GM19397 (cell line): ENCODE results near the gene LORICRIN.
"Not testable (repeated sequence)": the region's sequence is repeated elsewhere in the genome, so short reads cannot be mapped to it uniquely, and the experiment has no call there.

Source experiments
- ATAC-seq: cut with Tn5 transposase; IDR thresholded peaks from one replicate; pipeline ENCODE4 v1.9.1; 2021; ENCODE audit warnings: mild to moderate bottlenecking, moderate library complexity; ENCODE audit not compliant: unreplicated experiment

The LORICRIN gene

GRCh38 chr1:153259387-153259786 lies at the start of gene LORICRIN:
TSS of gene LORICRIN (plus strand) at chr1:153259687. CDS start at chr1:153260950, 1,263 bp downstream.
- no peak for ATAC-seq

GRCh38 chr1:153210206-153210605 lies 49.3 kb upstream of the LORICRIN start:
- ATAC-seq, result no peak

DNA sequence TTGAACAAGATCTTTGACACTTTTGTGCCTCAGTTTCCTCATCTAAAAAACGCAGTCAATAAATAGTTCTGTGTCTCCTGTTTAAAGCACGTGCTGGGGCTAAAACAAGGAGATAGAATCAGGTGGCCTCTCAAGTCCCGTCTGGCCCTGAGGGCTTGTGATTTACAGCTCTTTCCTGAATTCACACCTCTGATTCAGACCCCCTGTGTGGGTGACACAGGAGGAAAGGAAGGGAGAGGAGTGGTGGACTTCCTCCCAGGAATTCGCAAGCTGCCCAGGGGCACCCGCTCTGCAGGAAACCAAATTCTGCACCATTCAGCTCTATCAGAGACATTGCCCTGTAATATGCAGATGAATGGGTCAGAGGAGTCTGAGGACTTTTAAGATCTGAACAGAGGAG lies 47.3 kb upstream of the LORICRIN start:
- ATAC-seq, result no peak

DNA sequence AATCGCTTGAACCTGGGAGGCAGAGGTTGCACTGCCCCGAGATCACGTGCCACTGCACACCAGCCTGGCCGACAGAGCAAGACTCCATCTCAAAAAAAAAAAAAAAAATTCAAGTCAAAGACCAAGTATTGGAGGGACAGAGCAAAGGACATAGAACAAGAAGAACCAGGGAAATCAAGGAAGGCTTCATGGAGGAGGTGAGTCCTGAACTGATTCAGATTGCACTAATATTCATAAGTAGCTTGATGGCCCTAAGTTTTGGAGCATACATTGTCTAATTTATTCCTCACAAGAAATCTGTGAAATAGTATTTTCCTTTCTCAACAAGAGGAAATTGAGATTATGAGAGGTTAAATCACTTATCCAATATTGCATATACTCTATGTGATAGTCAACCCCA lies 46.0 kb upstream of the LORICRIN start:
- ATAC-seq, result no peak

DNA sequence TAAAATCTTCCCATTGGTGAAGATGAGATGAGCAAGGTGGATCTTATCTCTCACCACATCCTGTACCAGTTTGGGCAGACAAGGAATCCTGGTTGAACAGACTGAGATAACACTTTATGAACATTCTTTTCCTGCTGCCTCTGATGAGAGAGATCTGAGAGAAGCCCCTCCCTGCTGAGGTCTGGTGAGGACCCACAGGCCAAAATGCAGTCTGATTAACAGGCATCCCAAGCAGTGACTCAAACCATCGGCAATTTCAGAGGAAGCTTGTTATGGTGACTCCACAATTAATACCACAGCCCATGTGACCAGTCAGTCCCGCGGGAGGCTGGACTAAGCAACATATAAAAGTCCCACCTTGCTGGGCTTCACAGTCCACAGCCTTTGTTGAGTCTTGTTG lies 42.3 kb upstream of the LORICRIN start, which contains the start of gene PRR9:
Gene PRR9, plus strand, starts transcription at position 373 of the 400 bp plus-strand sequence. CDS start 561 bp downstream, outside the sequence.
- ATAC-seq, result no peak

- ATAC-seq, result no peak
These were observed 41.6 kb upstream of the LORICRIN start for GRCh38 chr1:153217744-153218416.

DNA sequence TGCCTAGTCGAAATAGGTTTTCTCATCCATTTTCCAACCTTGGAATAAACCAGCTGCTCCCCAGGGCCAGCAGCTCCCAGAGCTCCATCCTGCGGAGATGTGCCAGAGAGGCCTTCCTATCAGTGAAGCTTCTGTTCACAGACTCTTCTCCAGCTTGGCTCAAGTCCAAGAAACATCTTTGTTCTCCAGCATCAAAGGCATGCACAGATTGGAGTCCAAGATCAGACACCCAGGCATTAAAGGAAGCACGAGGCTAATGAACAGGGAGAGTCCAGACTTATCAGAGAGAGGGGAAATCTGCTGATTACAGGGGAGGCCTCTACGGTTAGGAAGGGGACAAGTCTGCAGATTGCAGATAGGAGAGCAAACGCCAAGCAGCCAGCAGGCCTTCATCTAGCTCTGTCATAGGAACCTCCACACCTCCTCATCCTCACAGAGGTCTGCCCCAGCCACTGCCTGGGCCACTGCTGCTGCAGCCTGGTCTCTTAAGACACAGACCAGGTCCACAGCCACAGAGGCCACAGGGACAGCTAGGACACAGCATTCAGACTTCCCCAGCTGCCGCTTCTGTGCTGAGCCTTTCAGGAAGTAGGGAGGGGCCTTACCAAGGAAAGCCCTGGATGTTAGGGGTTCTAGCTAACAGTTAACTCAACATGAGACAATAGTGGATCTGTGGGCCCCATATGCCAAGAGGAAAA lies 38.7 kb upstream of the LORICRIN start:
- no peak for ATAC-seq

DNA sequence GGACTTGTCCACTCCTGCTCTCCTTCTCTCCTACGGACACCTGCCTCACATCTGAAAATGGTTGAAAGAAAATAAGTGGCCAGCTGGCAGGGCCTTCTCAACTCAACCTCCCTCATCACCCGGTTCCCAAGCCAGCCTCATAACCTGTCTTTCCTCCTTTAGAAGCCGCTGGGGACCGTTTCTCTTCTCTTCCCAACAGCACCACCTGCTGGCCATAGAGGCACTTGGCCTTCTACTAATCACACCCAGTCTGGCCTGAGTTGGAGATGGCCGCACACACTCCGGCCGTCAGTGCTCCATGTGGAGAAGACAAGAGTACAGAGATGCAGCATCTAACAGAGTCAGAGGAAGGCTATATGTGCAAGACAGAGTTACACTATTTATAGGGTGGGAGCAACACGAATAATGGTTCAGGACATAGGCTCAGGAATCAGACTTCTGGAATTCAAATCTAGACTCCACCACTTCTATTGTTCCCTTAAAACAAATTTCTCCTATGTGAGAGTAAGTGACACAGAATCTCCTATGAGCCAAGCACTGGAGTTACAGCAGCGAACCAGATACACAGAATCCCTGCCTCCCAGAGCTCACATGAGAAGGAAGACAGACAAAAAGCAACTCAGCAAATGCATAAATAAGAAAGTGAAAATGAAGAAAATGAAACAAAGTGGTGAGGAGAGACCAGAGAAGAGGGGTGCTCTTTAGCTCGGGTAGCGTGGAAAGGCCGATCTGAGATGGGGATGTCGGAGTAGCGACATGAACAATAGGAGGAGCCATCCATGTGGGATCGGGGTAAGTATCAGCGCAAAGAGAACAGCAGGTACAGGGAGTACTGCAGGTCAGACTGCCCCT lies 36.2 kb upstream of the LORICRIN start:
- peak; percentile 61 for ATAC-seq

GRCh38 chr1:153227810-153228209 lies 31.7 kb upstream of the LORICRIN start:
- no peak for ATAC-seq

- ATAC-seq, result no peak
These were observed 31.0 kb upstream of the LORICRIN start for GRCh38 chr1:153228491-153228890.

GRCh38 chr1:153229076-153229829 lies 30.2 kb upstream of the LORICRIN start:
- ATAC-seq, result not testable (repeated sequence)

GRCh38 chr1:153231363-153231762 lies 28.1 kb upstream of the LORICRIN start:
- ATAC-seq, result no peak

- no peak for ATAC-seq
These were observed 27.7 kb upstream of the LORICRIN start for GRCh38 chr1:153231785-153232184.

GRCh38 chr1:153232553-153232952 lies 26.9 kb upstream of the LORICRIN start:
- ATAC-seq, result no peak

- no peak for ATAC-seq
These were observed 26.0 kb upstream of the LORICRIN start for GRCh38 chr1:153233448-153233847.

- no peak for ATAC-seq
These were observed 21.0 kb upstream of the LORICRIN start for GRCh38 chr1:153238527-153238926.

- no peak for ATAC-seq
These were observed 17.3 kb upstream of the LORICRIN start for GRCh38 chr1:153242160-153242559.

GRCh38 chr1:153245466-153245865 lies 14.0 kb upstream of the LORICRIN start:
- no peak for ATAC-seq

- no peak for ATAC-seq
These were observed 13.5 kb upstream of the LORICRIN start for GRCh38 chr1:153246018-153246417.

DNA sequence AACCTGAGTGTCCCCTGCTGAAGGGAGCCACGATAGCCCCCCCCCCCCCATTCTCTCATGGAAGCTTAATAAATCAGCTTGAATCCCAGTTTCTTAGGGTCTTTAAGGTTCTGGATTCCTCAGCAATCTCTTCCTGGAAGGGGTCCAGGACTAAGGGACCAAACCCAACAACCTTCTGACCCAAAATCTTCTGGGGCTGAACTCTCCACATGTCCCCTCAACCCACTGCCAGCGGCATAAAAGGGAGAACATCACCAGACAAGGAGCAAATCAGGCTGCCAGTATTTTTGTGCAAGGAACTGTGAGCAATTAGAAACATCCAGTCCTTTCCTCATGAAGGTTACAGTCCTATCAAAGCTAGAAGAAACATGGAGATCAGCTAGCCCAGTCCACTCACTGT lies 12.7 kb upstream of the LORICRIN start:
- ATAC-seq, result no peak
